GM21786 (cell line): Measurements from ENCODE around the gene ASF1B.
A peak's percentile ranks its signal among the peaks of the same experiment; 100 is the strongest.
"Not testable (repeated sequence)": the region's sequence is repeated elsewhere in the genome, so short reads cannot be mapped to it uniquely, and the experiment has no call there.

Experiments
- ATAC-seq: cut with Tn5 transposase; IDR thresholded peaks from one replicate; pipeline ENCODE4 v1.9.1; 2021; ENCODE audit not compliant: unreplicated experiment

The ASF1B gene

GRCh38 chr19:14136509-14137281 lies at the start of gene ASF1B:
ASF1B (minus strand) TSS chr19:14136589; CDS start chr19:14136456, 133 bp downstream.
- ATAC-seq, result peak; percentile 75

GRCh38 chr19:14185691-14186090 lies 49.3 kb upstream of the ASF1B start:
- not testable (repeated sequence) for ATAC-seq

- ATAC-seq, result no peak
These were observed 48.8 kb upstream of the ASF1B start for GRCh38 chr19:14185158-14185557.

- no peak for ATAC-seq
These were observed 47.5 kb upstream of the ASF1B start for GRCh38 chr19:14183741-14184350.

- no peak for ATAC-seq
These were observed 46.1 kb upstream of the ASF1B start for GRCh38 chr19:14182476-14182875.

- no peak for ATAC-seq
These were observed 45.5 kb upstream of the ASF1B start for GRCh38 chr19:14181906-14182305.

GRCh38 chr19:14181199-14181598 lies 44.8 kb upstream of the ASF1B start:
- not testable (repeated sequence) for ATAC-seq

GRCh38 chr19:14177496-14178074 lies 41.2 kb upstream of the ASF1B start:
- no peak for ATAC-seq

- no peak for ATAC-seq
These were observed 39.0 kb upstream of the ASF1B start for GRCh38 chr19:14175351-14175792.

GRCh38 chr19:14174883-14175282 lies 38.5 kb upstream of the ASF1B start:
- ATAC-seq, result no peak

- ATAC-seq, result no peak
These were observed 32.6 kb upstream of the ASF1B start for GRCh38 chr19:14168993-14169392.

GRCh38 chr19:14168259-14168972 lies 32.0 kb upstream of the ASF1B start:
- ATAC-seq, result no peak

- ATAC-seq, result no peak
These were observed 31.3 kb upstream of the ASF1B start for GRCh38 chr19:14167576-14168138.

- ATAC-seq, result no peak
These were observed 30.7 kb upstream of the ASF1B start for GRCh38 chr19:14166999-14167575.

GRCh38 chr19:14165990-14166830 lies 29.8 kb upstream of the ASF1B start:
- no peak for ATAC-seq

- ATAC-seq, result no peak
These were observed 28.5 kb upstream of the ASF1B start for GRCh38 chr19:14164724-14165493.

- no peak for ATAC-seq
These were observed 27.7 kb upstream of the ASF1B start for GRCh38 chr19:14164082-14164481.

GRCh38 chr19:14162871-14163297 lies 26.5 kb upstream of the ASF1B start:
- ATAC-seq, result no peak

- no peak for ATAC-seq
These were observed 24.9 kb upstream of the ASF1B start for GRCh38 chr19:14161305-14161704.
